Transverse colon (tissue), 3 donors: ENCODE results near the gene ULK4.

Experiments used
- CTCF ChIP-seq, 5 experiments: fragments of 200-600 bp in 3 of 5; fragments of 450-650 bp in 2 of 5; sonication (generic) in 3 of 5; IDR thresholded peaks; 1 replicate in 2 of 5; 2 replicates in 3 of 5; pipeline ENCODE4 v1.5.1; 2016 to 2017; ENCODE audit warnings: antibody characterized with exemption in 5 of 5, inconsistent platforms in 3 of 5, mild to moderate bottlenecking in 2 of 5, moderate library complexity in 1 of 5
- EP300 ChIP-seq: sonication (generic); formaldehyde crosslinking; IDR thresholded peaks from one replicate; pipeline ENCODE4 v1.6.1; 2017; ENCODE audit warnings: antibody characterized with exemption, low read depth
- POLR2A ChIP-seq: fragments of 450-650 bp; IDR thresholded peaks from one replicate; pipeline ENCODE4 v1.6.1; 2016; ENCODE audit warnings: antibody characterized with exemption, mild to moderate bottlenecking, moderate library complexity

GRCh38 chr3:41205591-41205990 lies 756.3 kb downstream of the ULK4 start:
- TF ChIP-seq CTCF (IDR thresholded peaks at IDR 0.05) (no peak), POLR2A (no peak), EP300 (no peak)
